H7 (cell line): Measurements from ENCODE around the gene USP34. TPM values are rescaled to one million over a fixed set of nuclear protein-coding genes. Genes with fewer than 3 reads are reported as not detected.
"Not testable (repeated sequence)": the region's sequence is repeated elsewhere in the genome, so short reads cannot be mapped to it uniquely, and the experiment has no call there.

ENCODE experiments used
- DNase-seq: peaks from one replicate; pipeline ENCODE4 v3.0.0; 2012
- H3K27me3 ChIP-seq: 2 replicates; pipeline ENCODE4 v1.6.0; 2011; ENCODE audit warnings: mild to moderate bottlenecking, low read length; ENCODE audit not compliant: control insufficient read depth, insufficient read depth
- H3K36me3 ChIP-seq: replicated peaks from 2 replicates; pipeline ENCODE4 v1.5.1; 2011; ENCODE audit warnings: low read length; ENCODE audit not compliant: control insufficient read depth, insufficient read depth
- H3K4me3 ChIP-seq: 2 replicates; pipeline ENCODE4 v1.5.1; 2011; ENCODE audit warnings: low read depth, mild to moderate bottlenecking, control low read depth, low read length, moderate library complexity; ENCODE audit not compliant: insufficient read depth
- total RNA-seq: library from RNA; depleted of rRNA; stranded (reverse); fragments of >200 nt; shearing (Covaris generic); gene quantifications from 2 replicates; pipeline ENCODE4 v1.2.3, GENCODE V29; 2014

Gene USP34
- total RNA-seq, 1 experiment from 2014 or later, result 48.6 TPM

DNA sequence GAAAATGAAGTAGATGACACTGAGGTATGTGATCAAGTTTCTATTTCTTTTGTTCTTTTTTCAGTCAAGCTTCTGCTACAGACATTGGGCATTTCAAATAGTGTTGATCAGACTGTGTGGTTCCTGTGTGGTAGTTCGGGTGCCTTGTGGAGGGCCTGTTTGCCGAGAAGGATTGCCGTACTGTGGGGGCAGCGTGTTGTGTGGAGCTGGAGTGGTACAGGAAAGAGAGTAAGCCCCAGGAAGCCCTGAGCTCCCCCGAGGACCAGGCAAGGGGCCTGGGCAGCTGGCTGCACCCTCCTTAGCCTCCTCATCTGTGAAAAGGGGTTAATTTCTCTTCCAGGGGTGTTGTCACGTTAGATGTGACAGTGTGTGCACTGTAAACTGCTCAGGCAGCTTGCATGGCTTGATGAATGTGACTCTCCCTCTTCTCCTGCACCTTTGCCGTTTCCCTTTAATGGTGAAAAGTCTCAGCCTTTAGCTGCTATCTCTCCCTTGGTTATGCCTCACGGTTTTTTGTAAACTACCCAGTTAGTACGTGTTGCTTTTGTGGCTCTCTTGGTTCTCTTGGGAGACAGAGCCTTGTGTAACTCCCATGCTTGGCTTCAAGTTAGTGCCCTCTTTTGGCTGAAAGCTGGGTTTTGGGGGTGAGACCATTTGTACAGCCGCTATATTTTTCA is 289.4 kb downstream of the USP34 start:
- Histone ChIP-seq H3K4me3 (no peak overlapping the region), H3K36me3 (peaks cover 30% of the 10 kb centered on the region), H3K27me3 (peaks cover under 1% of the 10 kb centered on the region; the same call in 1 of the 2 replicates)
- DNase-seq, result no peak

DNA sequence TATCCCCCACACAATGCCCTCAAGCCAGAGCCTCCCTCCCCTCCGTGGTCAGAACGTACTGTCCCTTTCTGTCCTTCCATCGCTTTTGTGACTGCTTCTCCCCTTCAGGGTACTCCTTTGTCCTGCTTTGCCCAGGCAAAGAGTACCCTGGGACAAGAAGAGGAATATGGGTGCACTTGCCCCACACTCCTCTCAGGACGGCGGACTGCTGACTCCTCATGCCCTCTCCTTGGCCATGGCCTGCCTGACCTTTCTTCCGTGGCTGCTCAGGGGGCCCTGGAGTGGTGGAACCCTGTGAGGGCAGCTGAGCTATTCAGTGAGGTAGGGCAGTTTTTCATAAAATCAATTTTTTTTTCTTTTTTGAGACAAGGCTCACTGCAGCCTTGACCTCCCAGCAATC is 290.2 kb downstream of the USP34 start:
- Histone ChIP-seq H3K27me3 (peaks cover 5% of the 10 kb centered on the region), H3K4me3 (no peak overlapping the region), H3K36me3 (peaks cover 30% of the 10 kb centered on the region)
- DNase-seq, result no peak

DNA sequence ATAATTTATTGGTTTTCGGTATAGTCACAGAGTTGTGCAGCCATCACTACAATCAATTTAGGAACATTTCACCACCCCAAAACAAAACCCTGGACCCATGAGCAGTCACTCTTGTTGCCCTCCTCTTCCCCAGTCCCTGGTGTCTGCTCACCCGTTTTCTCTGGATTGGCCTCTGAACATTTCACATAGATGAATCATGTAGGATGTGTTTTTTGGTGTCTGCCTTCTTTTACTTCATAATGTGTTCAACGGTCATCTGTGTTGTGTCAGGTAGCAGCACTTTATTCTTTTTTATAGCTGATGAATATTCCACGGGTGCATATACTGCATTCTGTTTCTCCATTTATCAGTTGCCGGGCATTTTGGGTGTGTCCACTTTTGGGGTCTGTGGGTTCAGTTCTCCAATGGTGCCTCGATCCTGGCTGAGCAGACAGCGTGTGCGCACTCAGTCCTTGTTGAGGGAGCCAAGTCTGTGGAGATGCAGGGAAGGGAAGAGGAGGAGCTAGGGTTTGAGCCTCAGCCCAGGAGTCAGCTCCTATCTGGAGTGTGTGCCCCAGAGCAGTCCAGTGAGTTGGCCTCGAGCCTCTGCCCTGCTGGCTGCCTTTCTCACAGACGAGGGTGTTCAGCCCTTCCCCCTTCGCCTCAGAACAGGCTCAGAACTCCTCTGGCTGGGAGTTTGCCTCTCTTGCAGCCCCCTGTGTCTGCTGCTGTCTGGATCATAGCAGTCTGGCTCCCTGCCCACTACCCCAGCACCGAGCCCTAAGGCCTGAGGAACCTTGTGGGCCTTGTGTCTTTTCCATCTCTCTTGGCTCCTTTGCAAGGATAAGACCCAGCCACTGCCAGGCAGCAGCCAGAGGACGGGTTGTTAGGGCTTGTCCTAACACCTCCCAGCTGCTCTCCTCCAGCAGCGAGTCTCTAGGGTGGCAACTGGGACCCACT is 290.9 kb downstream of the USP34 start:
- peaks cover 9% of the 10 kb centered on the region for H3K27me3 ChIP-seq
- peaks cover 26% of the 10 kb centered on the region for H3K36me3 ChIP-seq
- no peak for DNase-seq
- H3K4me3 ChIP-seq, result no peak overlapping the region

DNA sequence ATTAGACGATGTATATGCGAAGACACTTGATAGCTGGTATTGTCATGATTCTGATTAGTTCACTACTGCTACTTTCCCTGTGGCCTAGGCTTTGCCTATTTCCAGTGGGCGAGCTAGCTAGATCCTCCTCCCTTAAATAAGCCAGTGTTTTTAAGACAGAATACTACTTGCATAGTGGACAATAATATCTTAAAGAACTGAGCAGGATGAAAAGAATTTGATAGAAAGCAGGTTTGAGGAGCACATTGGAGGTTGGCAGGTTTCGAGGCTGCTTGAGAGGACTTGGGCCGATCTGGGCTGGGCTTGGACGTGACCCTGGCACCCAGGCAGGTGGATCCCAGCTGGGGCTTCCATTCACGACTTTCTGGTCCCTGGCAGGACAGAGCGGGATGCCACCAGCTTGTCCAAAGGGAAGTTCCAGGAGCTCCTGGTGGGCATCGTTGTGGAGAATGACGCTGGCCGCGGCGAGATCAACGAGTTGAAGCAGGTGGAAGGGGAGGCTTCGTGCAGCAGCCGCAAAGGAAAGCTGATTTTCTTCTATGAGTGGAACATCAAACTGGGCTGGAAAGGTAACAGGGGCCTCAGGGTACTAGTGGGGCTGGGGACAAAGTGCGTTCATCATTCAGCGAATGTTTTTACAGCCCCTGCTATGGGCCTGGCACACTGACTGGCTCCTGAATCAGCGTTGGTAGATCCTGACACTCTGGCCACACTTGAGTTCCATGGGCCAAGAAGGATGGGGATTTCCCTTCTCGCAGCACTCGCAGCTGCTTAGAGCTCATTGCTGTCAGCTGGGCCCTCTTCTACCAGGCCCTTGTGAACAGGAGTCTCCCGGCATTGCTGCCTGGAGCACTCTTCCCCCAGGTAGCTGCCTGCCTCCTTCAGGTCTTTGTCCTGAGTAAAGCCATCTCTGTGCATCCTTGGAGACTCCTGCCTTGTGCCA is 292.0 kb downstream of the USP34 start:
- peaks cover 20% of the 10 kb centered on the region for H3K36me3 ChIP-seq
- H3K4me3 ChIP-seq, result no peak overlapping the region
- no peak for DNase-seq
- peaks cover 9% of the 10 kb centered on the region for H3K27me3 ChIP-seq

DNA sequence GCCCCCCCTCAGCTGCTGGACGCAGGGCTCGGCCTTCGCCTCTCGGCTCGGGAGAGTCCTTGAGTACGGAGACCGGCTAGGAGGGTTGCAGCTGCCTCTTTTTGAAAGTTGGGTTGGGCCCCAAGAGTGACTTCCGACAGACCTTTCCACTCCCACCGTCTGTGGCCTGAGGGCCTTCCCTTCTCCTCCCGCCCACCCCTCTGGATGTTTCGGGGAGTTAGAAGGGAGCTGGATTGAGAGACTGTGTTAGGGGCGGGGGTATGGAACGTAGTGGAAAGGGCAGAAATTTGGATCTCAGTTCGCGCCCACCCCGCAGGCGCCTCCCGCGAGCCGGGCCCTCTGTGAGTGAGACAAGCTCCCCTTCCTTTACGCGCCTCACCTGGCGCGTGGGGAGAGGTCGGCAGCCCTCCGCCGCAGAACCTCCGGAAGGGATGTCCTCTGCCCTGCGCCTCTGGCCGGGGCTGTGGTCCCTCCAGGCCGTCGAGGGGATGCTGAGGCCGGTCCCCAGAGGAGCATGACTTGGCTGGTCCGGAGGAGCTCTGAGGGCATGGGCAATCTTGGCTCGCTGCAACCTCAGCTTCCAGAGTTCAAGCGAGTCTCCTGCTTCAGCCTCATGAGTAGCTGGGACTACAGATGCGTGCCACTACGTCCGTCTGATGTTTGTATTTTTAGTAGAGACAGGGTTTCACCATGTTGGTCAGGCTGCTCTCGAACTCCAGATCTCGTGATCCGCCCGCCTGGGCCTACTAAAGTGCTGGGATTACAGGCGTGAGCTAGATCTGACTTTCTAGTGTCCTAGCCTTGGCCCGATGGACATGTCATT is 292.9 kb downstream of the USP34 start:
- no peak for DNase-seq
- Histone ChIP-seq H3K36me3 (peaks cover 15% of the 10 kb centered on the region), H3K4me3 (peak overlapping the region; percentile 69), H3K27me3 (peaks cover 9% of the 10 kb centered on the region)

DNA sequence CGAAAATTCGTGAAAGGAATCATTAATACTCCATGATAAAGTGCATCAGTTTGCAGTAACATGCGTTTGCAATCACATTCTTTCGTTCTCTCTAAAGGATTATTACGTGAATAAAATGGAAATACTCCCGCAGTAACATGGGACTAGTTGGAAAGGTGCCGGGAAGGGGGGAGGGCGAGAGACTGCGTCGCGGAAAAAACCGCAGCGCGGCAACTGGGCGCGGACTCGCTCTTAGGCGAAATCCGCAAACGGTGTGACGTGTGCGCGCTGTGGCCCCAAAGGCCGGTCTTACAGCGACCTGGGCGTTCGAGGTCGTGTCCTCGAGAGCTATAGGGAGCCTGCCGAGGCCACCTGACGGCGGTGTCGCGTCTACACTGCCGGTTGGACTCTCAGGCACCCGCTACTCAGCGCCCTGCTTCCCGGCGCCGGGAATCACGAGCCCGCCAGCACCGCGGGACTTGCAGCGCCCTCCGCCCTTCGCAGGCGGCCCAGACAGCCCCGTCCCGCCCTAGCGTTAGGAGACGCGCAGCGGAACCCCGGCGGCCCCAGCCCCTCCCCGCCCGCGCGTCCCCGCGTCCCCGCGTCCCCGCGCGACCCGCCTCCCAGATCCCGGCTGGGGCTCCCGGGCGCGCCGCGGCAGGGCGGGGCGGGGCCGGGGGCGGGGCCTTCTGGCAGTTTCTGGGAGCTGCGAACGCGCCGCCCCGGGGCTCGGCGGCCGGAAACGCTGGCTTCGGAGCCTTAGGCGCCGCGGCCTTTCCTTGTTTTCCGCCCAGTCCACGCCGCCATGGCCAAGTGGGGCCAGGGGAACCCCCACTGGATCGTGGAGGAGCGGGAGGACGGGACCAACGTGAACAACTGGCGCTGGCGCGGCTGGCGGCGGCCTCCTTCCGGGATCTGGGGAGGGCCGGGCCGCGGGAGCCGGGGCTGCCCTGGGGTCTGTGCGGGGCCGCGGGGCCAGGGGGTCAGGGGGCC is 293.8 kb downstream of the USP34 start:
- DNase-seq, result peak; percentile 99
- peaks cover 15% of the 10 kb centered on the region for H3K36me3 ChIP-seq
- H3K4me3 ChIP-seq, result peak overlapping the region; percentile 74
- peaks cover 9% of the 10 kb centered on the region for H3K27me3 ChIP-seq

DNA sequence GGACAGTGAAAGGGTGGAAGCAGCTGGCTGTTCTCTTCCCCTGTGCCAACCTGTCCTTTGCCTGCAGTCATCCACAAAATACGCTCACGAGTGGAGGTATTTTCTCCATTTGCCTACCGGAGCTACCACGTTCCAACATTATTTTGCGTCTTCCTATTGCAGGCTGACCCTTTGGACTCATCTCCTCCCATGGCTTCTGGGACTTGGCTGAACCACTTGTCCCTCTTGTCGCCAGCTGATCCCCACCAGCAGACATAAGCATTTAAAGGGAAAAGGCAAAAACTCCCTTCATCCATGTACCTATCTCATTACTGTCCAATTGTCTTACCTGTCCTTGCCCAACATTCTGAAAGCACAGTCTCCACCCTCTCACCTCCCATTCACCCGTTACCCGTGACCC is 295.9 kb downstream of the USP34 start:
- DNase-seq, result no peak
- H3K36me3 ChIP-seq, result peaks cover 3% of the 10 kb centered on the region
- peaks cover 9% of the 10 kb centered on the region for H3K27me3 ChIP-seq
- H3K4me3 ChIP-seq, result no peak overlapping the region

DNA sequence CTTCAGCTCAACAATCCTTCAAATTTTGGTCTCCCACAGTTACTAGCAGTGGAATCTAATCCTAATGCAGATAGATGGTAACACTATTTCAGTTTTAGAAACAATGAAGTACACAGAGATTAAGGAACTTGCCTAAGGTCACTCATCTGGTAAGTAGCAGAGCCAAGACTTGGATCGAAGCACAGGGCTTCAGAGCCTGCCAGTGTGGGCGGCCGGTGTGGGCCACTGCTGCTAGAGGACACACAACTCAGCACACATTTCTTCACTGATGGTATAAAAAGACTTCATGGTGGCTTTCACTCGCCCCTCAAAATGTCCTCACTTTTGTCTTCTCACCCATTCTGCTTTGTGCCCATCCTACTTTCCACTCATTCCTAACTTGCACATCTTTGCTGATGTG is 297.8 kb downstream of the USP34 start:
- DNase-seq, result no peak
- no peak overlapping the region for H3K4me3 ChIP-seq
- H3K27me3 ChIP-seq, result peaks cover 9% of the 10 kb centered on the region
- no peaks in the 10 kb centered on the region for H3K36me3 ChIP-seq

DNA sequence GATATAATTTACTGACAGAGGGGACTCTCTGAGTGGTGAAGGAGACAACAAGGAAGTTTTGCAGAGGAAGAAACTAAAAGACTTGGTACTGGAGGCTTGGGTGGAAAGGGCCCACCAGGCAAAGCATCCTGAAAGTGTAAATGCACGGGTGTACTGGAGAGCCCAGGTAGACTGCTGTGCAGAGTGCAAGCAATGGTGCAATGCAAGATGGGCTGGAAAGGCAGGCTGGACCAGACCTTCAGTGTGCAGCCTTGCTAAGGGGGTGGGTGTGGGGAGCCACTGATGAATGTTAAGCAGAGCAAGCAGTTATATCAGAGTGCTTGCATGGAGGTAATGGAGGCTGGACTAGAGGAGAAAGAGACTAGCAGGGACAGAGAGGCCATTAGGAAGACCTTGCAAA is 298.2 kb downstream of the USP34 start:
- no peak for DNase-seq
- no peak overlapping the region for H3K4me3 ChIP-seq
- no peaks in the 10 kb centered on the region for H3K36me3 ChIP-seq
- peaks cover 9% of the 10 kb centered on the region for H3K27me3 ChIP-seq

DNA sequence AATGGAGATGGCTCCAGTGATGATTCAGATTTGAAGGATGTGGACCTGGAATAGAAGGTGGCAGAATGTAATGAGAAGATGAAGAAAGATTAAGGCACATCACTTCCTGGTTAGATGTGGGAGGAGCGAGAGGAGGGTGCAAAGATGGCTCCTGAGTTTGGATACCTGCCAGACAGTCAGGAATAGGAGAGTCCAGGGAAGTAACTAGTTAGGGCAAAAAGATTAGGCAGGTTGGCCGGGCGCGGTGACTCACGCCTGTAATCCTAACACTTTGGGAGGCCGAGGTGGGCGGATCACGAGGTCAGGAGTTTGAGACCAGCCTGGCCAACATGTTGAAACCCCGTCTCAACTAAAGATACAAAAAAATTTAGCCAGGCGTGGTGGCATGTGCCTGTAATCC is 303.3 kb downstream of the USP34 start:
- Histone ChIP-seq H3K36me3 (0 out of 2 replicates have a peak, but pooled peaks cover 1% of the 10 kb centered on the region), H3K27me3 (no peaks in the 10 kb centered on the region), H3K4me3 (no peak overlapping the region)
- no peak for DNase-seq

DNA sequence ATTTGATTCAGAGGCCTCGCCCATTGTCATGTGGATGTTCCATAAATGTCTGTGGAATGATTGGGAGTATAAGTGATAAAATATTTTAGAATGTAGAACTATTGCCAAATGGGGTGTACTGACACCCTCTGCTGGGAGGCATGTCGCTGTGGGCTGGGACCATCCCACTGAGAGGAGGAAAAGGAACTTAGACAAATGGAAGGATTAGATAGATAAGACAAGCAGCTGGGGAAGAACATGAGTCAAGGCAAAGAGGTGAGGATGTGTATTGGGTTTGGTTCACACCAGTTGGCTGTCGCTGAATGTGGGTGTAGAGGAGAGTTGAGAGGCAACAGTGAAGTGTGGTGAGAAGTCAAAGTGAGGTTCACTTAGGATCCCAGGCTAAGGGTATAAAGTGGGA is 304.9 kb downstream of the USP34 start:
- DNase-seq, result no peak
- no peak overlapping the region for H3K4me3 ChIP-seq
- H3K36me3 ChIP-seq, result 0 out of 2 replicates have a peak, but pooled peaks cover 1% of the 10 kb centered on the region
- H3K27me3 ChIP-seq, result no peaks in the 10 kb centered on the region

DNA sequence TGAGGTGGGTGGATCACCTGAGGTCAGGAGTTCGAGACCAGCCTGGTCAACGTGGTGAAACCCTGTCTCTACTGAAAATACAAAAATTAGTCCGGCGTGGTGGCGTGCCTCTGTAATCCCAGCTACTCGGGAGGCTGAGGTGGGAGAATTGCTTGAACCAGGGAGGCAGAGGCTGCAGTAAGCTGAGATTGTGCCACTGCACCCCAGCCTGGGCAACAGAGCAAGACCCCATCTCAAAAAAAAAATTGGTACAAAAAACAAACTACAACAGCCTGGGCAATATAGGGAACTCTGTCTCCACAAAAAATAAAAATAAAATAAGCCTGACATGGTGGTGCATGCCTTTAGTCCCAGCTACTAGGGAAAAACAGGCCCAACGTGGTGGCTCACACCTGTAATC is 305.8 kb downstream of the USP34 start:
- not testable (repeated sequence) for DNase-seq, H3K4me3 ChIP-seq, H3K36me3 ChIP-seq, H3K27me3 ChIP-seq

DNA sequence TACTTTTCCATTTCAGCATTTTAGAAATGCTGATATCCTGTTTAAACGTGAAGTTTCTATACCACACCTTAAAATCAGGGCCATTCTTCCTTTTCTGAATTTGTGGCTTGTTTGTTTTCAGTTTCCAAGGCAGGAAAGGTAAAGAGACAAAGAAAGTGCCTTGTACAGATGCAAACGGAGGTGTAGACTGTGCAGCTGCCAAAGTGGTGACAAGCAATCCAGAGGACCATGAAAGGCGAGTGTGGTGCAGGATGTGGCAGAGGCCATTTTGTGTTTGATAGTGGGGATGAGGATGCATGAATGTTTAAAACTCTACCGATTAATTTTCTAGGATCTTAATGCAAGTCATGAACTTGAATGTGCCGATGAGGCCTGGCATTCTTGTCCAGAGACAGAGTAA is 308.2 kb downstream of the USP34 start:
- DNase-seq, result no peak
- Histone ChIP-seq H3K36me3 (peaks cover 1% of the 10 kb centered on the region; the same call in 1 of the 2 replicates), H3K27me3 (no peaks in the 10 kb centered on the region), H3K4me3 (no peak overlapping the region)
